Activated CD8-positive, alpha-beta memory T cell treated with anti-CD3 and anti-CD28 coated beads for 48 hours (primary cell): ENCODE results near the gene CLCNKB.
"Not testable (repeated sequence)": the region's sequence is repeated elsewhere in the genome, so short reads cannot be mapped to it uniquely, and the experiment has no call there.

Experiments
- DNase-seq, 3 experiments: peaks; one replicate each; pipeline ENCODE4 v3.0.0-alpha.2; 2020; ENCODE audit warnings: low read depth in 2 of 3, low spot score in 2 of 3

The CLCNKB gene

DNA sequence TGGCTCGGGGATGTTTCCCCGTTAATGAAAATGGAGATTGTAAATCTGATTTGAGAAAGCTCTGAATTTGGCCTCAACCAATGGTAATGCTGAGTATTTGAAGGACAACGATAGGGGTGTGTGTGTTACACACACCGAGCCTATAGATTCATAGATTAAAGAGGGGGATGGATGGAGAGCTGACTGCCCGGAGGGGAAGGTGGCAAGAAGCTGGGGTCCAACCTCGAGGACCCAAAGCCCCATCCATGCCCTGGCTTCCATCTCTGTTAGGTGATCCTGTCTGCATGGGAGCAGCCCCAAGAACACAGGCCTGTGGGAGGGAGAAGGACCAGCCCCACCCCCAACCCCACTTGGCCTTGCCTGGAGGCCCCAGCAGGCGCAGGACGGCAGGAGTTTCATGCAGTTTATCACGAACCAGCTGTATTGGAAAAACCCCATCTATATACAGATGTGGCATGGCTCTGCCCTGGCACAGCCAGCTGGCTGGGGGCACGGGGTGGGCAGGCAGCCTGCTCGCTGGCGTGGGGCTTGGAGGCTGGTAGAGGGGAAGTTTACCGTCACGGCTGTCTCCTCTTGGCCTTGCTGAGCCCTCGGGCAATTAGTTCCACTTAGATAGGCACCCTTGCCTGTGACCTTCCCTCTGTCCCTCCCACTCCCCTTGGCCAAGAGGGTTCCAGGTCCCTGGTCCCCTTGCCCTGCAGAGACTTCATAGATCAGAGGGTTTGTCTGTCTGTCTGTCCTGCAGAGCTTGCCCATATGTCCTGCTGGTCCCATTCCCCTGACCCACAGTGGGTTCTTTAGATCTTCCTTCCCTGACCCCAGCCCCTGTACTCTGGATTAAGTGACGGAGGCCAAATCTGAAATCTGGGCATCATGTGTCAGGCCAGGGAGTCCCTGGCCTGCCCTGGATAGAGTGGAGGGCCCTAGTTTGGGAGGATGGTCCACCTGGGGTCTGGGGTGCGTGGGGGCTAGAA, 28.8 kb upstream of the CLCNKB start:
- no peak for DNase-seq

DNA sequence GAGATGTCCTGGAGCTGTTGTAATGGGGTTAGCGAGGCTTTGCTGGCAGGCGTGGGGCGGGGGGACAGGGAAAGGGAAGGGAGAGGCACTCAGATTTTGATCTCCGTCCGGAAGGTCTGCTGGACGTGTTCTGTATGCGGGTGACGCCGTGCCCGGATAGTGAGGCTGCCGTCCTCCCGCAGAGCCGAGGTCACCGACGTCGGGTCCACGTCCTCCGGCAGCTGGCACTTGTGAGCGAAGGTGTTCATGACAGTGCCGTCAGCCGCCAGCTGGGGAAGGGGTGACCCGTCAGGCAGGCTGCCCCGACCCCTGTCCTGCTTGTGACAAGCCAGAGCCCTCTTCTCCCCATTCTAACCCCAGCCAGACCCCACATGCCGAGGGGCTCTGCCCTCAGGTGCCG, 28.1 kb upstream of the CLCNKB start:
- DNase-seq, result no peak

DNA sequence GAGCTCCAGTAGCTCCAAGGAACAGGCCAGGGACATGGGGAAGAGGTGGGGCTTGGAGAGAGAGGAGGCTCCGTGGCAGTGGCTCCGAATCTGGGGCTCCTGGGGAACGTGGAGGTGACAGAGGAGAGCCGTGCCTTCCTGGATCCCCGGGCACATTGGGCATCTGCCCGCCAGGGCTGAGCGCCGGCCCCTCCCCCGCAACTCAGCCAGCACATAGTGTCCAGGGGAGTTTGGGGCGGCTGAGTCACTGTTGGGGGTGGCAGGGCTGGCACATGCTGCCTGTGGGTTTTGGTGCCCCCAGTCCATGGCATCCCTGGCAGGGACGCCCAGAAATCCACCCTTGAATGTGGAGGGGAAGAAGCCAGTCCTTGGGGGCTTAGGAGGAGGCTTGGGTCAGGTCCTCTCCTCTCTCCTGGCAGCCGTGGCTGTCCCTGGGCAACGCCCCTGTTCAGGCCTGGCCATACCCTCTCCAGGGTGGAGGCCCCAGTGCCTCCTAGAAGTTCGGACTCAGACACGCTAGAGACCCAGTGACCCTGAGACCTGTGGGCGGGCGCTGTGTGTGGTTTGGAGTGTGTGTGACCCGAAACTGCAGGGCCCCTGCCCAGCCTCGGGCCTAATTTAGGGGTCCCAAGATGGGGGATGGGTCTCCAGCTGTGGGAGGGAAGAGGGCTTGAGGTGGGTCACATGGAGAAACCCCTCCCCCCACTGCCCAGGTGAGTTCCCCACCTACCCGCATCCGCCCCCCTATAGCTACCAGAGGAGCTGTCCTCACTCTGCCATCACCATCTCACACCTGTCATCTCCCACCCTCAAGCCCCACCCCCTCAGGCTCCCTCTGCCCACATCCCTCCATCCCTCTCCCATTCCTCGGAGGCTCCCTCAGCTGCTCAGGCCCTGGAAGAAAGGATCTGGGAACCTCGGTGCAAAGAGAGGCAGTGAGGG, 27.4 kb upstream of the CLCNKB start:
- DNase-seq, result no peak

DNA sequence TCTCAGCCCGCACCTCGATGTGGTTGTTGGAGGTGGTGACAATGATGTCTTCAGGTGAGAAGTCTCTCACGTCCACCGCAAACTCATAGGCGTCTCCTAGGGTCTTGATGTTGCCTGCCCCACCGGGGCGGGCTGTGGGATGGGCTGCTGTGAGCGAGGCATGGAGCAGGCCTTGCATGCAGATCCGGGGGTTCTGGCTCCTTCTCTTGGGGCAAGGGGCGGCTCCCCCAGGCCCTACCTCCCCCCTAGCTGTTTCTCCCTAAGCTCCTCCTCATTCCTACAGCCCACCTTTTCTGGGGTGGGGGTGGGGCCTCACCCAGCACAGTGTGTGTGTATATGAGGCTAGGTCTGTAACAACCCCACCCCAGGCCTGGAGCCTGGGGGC, 26.5 kb upstream of the CLCNKB start:
- DNase-seq, result no peak

DNA sequence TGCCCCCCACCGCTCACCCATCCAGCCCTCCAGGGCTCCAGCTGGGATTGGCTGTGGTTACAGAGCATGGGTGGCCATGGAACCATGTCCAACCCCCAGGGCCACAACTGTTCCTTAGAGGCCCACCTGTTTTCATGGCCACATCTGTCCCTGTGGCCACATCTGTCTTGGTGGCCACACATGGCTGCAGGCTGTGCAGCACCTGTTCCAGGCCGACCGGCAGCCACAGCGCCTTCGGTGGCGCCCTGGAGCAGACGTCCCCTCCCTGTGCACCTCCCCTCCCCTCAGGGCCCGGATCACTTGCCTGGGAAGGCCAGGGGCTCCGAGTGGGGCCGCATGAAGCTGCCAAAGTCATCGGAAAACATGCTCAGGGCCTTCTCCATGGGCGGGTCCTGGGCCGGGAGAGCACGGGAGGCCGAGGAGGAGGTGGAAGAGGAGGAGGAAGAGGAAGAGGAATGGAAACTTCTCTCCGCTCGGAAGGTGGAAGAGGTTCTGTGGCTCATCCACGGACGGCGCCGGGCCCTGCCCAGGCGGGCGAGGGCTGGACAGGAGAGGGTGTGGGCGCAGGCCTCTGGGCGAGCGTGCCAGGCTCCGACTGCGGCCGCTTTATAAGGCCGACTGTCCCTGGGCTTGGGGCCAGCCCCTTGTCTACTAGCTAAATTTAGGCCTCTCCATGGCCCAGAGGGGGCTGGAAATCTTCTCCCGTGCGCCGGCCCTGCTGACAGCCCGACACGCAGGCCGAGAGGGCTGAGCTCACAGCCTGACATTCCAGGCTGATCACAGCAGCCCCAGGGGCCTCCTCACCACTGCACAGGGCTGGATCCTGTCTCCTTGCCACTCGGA, 25.9 kb upstream of the CLCNKB start, which contains the start of gene HSPB7:
Gene HSPB7, minus strand, starts transcription at position 583 of the 843 bp plus-strand sequence. Its CDS starts 80 bp downstream, at position 503.
- no peak for DNase-seq

DNA sequence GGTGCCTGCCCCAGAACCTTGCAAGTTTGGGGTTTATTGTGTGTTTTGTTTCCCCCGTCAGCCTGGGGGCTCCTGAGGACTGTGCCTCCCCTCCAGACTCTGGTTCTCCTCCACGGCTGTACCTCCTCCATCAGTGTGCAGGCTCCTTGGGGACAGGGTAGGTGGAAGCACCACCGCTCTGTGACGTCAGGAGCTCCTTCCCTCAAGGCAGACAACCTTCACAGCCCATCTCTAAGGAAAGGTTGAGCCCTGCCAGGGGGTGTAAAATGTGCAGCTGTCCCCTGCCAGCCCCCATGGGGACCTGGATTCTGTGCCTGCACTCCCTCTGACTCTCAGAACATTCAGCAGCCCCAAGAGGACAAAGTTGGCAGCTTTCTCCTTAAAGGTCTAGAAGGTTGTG, 25.3 kb upstream of the CLCNKB start:
- DNase-seq, result no peak

DNA sequence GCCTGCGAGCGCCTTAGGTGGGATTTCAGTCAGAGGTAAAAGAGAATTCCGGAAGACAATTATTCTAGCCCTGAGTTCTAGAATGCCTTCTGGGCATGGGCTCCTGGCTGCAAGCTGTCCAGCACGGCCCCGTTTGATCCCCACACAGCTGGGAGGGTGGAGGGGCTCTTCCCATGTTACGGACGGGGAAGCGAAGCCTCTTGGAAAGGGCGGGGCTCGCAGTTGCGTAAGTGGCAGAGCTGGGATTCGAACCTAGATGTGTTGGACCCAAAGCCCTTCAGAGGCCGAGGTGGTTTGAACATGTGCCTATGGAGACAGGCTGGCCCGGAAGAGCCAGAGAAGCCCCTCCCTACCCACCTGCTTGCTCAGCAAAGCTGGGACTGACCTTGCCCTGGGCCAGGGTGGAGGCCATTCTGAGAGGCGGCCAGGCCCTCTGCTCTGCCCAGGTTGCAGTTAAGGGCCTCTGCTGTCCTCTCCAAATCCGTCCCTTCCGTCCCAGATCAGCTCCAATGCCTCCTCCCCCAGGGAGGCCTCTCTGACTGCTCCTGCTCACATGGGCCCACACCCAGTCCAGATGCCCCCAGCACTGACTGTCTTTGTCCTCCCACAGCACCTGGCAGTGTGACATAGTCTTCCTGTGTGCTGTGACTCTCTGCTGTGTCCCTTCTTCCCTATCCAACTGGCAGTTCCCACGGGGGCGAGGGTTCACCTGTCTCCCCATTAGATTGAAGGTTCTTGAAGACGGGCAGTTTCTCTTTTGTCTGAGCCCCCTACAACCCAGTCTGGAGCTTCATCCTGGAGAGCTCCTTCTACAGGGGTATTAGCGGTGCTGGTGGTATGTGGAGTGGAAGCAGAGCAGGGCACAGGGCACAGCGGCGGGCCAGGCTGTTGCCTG, 24.6 kb upstream of the CLCNKB start:
- no peak for DNase-seq

DNA sequence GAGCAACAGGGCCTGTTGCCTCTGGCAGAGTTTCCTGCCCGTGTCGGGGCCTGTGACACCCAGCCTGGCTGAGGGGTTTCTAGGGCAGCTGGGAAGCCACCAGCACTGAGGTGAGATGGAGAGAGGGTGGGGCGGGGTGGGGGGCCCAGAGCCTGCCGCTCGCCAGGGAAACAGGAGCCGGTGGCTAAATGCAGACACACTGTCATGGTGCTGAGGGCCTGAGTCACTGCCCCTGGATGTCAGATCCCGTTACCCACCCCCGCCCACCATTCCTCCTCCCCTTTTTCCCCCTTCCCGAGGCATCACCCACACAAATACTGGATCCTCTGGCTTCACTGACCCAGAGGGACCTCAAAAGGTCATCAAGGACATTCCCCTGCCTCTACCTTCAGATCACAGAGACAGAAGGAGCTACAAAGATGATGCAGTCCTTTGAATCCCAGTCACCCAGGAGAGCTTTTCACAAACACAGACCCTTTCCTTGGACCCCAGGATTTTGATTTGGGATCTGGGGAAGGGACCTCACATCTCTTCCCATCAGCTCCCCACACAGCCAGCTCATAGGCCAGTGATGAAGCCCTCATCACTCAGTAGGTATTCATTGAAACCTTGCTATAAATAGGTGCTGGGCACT, 23.8 kb upstream of the CLCNKB start:
- DNase-seq, result no peak

DNA sequence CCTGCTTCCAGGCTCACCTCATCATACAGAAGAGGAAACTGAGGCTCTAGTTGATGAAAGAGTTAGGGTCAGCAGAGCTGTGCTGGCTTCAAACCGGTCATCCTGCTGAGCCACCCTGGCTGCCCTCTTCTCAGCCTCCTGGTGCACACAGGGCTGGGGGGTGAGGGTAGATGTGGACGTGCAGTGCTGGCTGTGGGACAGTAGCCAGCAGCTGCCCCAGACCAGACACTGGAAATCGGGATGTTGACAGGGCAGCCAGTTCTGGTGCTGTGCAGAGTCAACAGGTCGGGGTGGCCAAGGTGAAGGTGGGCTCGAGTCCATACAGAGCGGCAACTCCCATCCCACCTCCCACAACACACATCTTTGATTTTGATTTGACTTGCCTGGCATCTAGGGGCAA, 23.3 kb upstream of the CLCNKB start:
- DNase-seq, result no peak

DNA sequence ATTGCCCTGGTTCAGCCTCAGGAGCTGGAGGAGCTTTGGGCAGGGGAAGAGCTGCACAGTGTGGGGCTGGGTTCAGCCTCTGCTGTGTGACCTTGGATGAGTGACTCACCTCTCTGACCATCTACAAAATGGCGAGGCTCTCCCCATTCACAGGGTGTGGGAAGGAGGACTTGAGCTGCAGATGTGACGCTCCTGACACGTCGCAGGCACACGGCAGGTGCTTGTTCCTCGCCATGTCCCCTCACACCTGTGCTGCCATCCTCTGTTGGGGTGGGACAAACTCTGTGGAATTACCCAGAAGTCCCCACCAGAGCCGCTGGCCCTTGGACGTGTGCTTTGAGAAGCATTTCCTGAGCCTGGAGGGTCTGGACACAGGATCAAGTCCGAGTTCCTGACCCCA, 22.7 kb upstream of the CLCNKB start:
- DNase-seq, result not testable (repeated sequence)

DNA sequence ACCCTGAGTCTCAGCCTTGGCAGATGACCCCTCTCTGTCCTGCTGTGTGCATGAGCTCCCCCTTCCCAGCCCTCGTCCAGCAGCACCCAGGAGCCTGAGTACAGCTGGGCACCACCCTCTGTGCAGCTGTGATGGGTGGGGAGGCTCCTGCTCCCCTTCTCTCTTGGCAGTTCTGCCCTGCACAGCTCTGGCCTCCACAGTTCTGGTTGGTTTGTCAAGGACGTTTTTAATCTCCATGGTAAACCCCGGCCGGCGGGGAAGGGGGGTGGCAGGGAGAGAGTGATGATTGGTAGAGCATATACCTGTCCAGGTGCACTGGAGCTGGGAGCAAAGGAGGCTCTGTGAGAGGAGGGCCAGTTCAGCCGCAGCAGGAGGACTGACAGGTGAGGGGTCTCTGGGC, 21.9 kb upstream of the CLCNKB start, which contains the start of gene CLCNKA:
Gene CLCNKA, plus strand, starts transcription at position 356 of the 400 bp plus-strand sequence. CDS start 584 bp downstream, outside the sequence.
- DNase-seq, result no peak

DNA sequence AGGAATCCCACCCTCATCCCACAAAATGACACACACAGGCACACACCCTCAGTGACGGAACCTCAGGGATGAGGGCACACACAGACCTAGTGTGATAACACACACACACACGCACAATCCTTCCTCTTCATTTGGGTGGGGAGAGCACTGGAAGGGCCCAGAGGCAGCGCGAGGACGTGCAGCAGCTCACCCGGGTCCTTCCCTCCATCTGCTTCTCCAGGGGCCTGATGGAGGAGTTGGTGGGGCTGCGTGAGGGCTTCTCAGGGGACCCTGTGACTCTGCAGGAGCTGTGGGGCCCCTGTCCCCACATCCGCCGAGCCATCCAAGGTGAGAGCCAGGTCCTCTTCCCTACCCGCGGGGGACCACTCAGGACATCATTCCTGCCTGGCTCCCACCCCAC, 21.2 kb upstream of the CLCNKB start:
- DNase-seq, result no peak

DNA sequence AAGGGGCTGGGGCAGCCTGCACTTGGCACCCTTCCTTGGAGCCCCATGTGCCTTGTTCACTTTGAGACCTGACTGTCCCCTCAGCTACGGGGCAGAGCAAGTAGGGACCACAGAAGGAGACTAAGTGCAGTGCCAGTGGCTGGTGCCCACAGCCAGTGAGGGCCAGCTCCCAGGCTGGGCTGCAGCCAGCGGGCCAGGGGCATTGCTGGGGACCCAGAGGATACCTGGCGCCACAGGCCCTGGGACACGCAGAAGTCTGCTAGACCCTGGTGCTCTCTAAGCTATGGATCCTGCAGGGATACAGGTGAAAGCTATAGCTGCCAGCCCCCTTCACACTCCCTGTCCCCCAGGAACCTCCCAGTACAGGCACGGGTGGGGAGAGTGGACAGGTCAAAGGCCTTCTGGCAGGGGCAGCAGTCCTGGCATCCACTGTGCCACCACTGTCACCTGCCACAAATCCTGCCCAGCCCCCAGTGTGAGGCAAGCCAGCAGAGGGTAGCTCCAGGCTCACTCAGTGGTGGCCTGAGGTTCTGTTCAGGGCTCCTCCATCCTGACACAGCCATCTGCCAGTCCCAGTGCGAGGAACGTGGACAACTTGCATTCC, 20.4 kb upstream of the CLCNKB start:
- DNase-seq, result no peak

DNA sequence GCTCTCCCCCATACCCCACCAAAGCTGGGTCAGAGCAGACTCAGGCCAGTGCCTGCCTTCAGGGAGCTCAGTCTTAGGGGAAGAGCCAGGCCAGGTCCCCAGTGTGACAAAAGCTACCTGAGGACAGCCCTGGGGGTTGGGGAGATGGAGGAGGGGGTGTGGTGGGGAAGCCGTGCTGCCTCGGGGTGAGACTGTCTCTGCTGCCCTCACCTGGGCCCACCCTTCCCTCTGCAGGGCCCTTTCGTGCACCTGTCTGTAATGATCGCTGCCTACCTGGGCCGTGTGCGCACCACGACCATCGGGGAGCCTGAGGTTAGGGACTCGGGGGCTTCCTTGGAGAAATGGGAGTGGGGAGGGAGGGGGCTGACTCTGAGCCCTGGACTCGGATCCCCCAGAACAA, 17.3 kb upstream of the CLCNKB start:
- not testable (repeated sequence) for DNase-seq

DNA sequence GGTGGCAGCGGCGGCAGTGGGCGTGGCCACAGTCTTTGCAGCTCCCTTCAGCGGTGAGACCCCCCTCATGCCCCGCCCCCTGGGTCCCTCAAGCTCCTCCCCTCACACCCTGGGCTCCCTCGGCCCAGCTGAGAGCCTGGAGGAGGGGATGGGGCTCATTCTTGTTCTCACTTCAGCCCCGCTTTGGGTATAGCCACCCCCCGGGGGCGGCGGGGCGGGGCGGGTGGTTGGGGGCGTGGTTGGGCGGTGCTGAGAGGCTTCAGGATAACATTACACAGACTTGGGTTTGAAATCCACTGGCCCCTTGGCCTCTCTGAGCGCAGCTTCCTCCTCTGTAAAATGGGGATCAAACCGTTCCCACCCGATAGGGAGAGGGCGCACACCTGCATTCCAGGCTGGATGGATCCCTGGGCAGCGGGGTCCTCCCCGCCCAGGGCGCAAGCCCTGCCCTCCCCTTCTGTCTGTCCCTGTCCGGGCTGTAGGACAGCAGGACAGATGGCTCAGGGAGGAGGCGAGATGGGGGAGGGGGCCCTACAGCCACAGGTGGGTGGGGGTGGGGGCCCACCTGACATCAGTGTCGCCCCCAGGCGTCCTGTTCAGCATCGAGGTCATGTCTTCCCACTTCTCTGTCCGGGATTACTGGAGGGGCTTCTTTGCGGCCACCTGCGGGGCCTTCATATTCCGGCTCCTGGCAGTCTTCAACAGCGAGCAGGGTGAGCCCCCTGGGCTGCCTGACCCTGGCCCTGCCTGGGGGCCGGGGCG, 16.7 kb upstream of the CLCNKB start:
- no peak for DNase-seq

DNA sequence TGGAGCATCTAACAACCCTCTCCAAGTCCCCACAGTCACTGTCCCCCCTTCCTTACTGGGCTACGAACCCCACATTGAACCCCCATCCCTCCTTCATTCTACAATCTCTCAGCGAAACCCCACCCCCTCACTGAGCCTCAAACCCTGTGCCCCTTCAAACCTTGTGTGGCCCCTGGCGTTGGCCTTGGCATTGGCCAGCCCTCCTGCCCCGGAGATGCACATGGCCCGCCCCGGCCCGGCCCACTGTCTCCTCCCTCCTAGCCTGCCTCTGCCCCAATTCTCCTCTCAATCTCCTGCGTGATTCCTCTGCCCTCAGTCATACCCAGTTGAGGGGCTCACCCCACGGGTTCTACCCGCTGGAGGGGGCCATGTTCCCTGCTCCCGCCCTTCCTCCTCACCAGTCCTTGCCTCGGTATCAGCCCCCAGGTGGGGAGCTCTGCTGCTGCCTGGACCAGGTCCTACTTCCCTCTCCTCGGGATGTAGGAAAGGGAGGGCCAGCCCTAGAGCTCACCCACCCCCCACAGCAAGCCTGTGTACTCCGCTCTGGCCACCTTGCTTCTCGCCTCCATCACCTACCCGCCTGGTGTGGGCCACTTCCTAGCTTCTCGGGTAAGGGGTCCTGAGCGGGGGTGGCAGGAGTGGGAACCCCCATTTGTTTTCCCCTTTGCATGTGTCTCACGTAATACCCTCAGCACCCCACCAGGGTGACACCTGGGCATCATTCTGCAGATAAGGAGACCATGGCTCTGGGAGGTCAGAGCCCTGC, 15.2 kb upstream of the CLCNKB start:
- no peak for DNase-seq

DNA sequence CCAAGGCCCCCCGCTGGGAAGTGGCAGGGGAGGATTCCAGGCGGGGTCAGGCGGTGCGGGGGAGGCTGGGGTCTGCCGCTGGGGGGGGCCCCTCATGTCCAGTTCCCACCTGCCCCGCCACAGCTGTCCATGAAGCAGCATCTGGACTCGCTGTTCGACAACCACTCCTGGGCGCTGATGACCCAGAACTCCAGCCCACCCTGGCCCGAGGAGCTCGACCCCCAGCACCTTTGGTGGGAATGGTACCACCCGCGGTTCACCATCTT, 14.6 kb upstream of the CLCNKB start:
- DNase-seq, result not testable (repeated sequence)

DNA sequence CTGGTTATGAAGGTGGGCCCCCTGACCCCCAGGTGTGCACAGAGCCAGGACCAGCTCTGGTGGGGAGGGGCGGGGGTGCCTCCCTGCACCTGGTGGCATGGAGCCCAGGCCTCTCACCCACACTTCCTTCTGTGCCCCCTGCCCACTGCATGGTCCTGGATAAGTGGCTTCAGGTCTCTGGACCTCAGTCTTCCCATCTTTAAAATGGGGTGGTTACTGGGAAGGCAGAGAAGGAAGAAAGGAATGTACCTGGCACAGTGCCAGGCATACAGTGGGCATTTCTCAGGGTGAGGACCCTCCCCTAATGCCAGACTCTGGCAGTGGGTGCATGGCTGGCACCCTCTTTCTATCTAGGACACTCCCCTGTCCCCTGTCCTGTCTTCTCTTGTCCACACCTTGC, 14.3 kb upstream of the CLCNKB start:
- no peak for DNase-seq
